Liver (tissue), 9 donors: Measurements from ENCODE around the gene CA6. TPM values are rescaled to one million over a fixed set of nuclear protein-coding genes. Genes with fewer than 3 reads are reported as not detected.

Source experiments
- DNase-seq: peaks from one replicate; pipeline ENCODE4 v3.0.0-alpha.2; 2017; ENCODE audit warnings: low spot score
- H3K27ac ChIP-seq, 2 donors: one replicate each; pipeline ENCODE4 v1.7.0; 2013; ENCODE audit warnings: inconsistent platforms in 2 of 2, low read length in 2 of 2, control low read depth in 1 of 2, low read depth in 1 of 2, mild to moderate bottlenecking in 1 of 2
- H3K27me3 ChIP-seq, 4 donors: one replicate each; pipeline versions ENCODE4 v1.6.1 to v1.7.0; 2013; ENCODE audit warnings: low read length in 3 of 4, inconsistent platforms in 1 of 4, mild to moderate bottlenecking in 1 of 4, moderate library complexity in 1 of 4; ENCODE audit not compliant: control insufficient read depth in 4 of 4, insufficient read depth in 4 of 4
- H3K36me3 ChIP-seq, 4 donors: one replicate each; pipeline versions ENCODE4 v1.6.1 to v1.7.0; 2013; ENCODE audit warnings: low read length in 3 of 4, mild to moderate bottlenecking in 3 of 4, low read depth in 1 of 4, moderate library complexity in 1 of 4; ENCODE audit not compliant: control insufficient read depth in 4 of 4, insufficient read depth in 3 of 4
- H3K4me1 ChIP-seq, 4 donors: one replicate each; pipeline versions ENCODE4 v1.6.1 to v1.7.0; 2013; ENCODE audit warnings: low read length in 3 of 4, mild to moderate bottlenecking in 3 of 4, moderate library complexity in 1 of 4; ENCODE audit not compliant: control insufficient read depth in 4 of 4, insufficient read depth in 4 of 4
- H3K4me3 ChIP-seq, 3 donors: one replicate each; pipeline versions ENCODE4 v1.6.1 to v1.7.0; 2013; ENCODE audit warnings: low read length in 3 of 3, control low read depth in 1 of 3, low read depth in 1 of 3, mild to moderate bottlenecking in 1 of 3
- H3K9ac ChIP-seq, 2 donors: one replicate each; pipeline ENCODE4 v1.7.0; 2013; ENCODE audit warnings: low read length in 2 of 2, mild to moderate bottlenecking in 2 of 2, moderate library complexity in 2 of 2, control low read depth in 1 of 2, low read depth in 1 of 2
- H3K9me3 ChIP-seq, 4 donors: one replicate each; pipeline versions ENCODE4 v1.6.1 to v1.7.0; 2013; ENCODE audit warnings: low read length in 3 of 4; ENCODE audit not compliant: control insufficient read depth in 4 of 4
- CTCF ChIP-seq: fragments of 150-350 bp; IDR thresholded peaks from 2 replicates; pipeline ENCODE4 v1.5.1; 2017; ENCODE audit warnings: improper control_type of control experiment, low read depth, low read length; ENCODE audit not compliant: missing input control
- EGR1 ChIP-seq, 2 donors: IDR thresholded peaks; 2 replicates each; pipeline ENCODE4 v1.6.1; 2016 to 2018; ENCODE audit warnings: antibody characterized with exemption in 2 of 2, low read depth in 2 of 2
- FOXA1 ChIP-seq: IDR thresholded peaks from 2 replicates; pipeline ENCODE4 v1.6.1; 2016; ENCODE audit warnings: antibody characterized with exemption
- GABPA ChIP-seq, 2 donors: IDR thresholded peaks in 1 of 2; conservative IDR thresholded peaks in 1 of 2; 2 replicates each; pipeline ENCODE4 v1.6.1; 2016; ENCODE audit warnings: antibody characterized with exemption in 2 of 2, mild to moderate bottlenecking in 1 of 2, moderate library complexity in 1 of 2
- HNF4A ChIP-seq, 2 donors: conservative IDR thresholded peaks; 2 replicates each; pipeline ENCODE4 v1.6.1; 2016; ENCODE audit warnings: antibody characterized with exemption in 2 of 2, mild to moderate bottlenecking in 2 of 2
- HNF4G ChIP-seq: IDR thresholded peaks from 2 replicates; pipeline ENCODE4 v1.6.1; 2016; ENCODE audit warnings: antibody characterized with exemption
- JUND ChIP-seq, 2 donors: IDR thresholded peaks; 2 replicates each; pipeline ENCODE4 v1.6.1; 2016; ENCODE audit warnings: antibody characterized with exemption in 2 of 2
- NR2F2 ChIP-seq: IDR thresholded peaks from 2 replicates; pipeline ENCODE4 v1.6.1; 2016; ENCODE audit warnings: antibody characterized with exemption
- RAD21 ChIP-seq, 2 donors: IDR thresholded peaks; 2 replicates each; pipeline ENCODE4 v1.6.1; 2016; ENCODE audit warnings: antibody characterized with exemption in 2 of 2, mild to moderate bottlenecking in 2 of 2
- REST ChIP-seq: IDR thresholded peaks from 2 replicates; pipeline ENCODE4 v1.6.1; 2016; ENCODE audit warnings: antibody characterized with exemption, mild to moderate bottlenecking
- RXRA ChIP-seq, 2 donors: IDR thresholded peaks; 2 replicates each; pipeline ENCODE4 v1.6.1; 2017 to 2018; ENCODE audit warnings: antibody characterized with exemption in 2 of 2, mild to moderate bottlenecking in 1 of 2
- SP1 ChIP-seq: IDR thresholded peaks from 2 replicates; pipeline ENCODE4 v1.6.1; 2018; ENCODE audit warnings: antibody characterized with exemption, mild to moderate bottlenecking
- TAF1 ChIP-seq: conservative IDR thresholded peaks from 2 replicates; pipeline ENCODE4 v1.6.1; 2016; ENCODE audit warnings: antibody characterized with exemption, mild to moderate bottlenecking
- YY1 ChIP-seq: IDR thresholded peaks from 2 replicates; pipeline ENCODE4 v1.6.1; 2016; ENCODE audit warnings: antibody characterized with exemption, mild to moderate bottlenecking
- ZBTB33 ChIP-seq: IDR thresholded peaks from 2 replicates; pipeline ENCODE4 v1.6.1; 2016; ENCODE audit warnings: antibody characterized with exemption
- WGBS: extraction: QIAGEN DNeasy Blood & Tissue Kit; methylation state at CpG from one replicate; pipeline ENCODE4 v1.1.7; 2013; 5-methylcytosine and 5-hydroxymethylcytosine counted together
- polyA plus RNA-seq, 2 donors: library from polyadenylated mRNA; stranded (reverse) in 1 of 2; unstranded in 1 of 2; fragments of 200-250 nt in 1 of 2; fragments of >200 nt in 1 of 2; fragmentation: Nextera tagmentation in 1 of 2; extraction: Ambion mirVana in 1 of 2; gene quantifications; one replicate each; pipeline versions ENCODE4 v1.2.1 to v1.2.3, GENCODE V29; 2013 to 2015
- total RNA-seq, 2 donors: library from RNA; depleted of rRNA; stranded (reverse); fragments of >200 nt; gene quantifications; one replicate each; pipeline ENCODE4 v1.2.3, GENCODE V29; 2014
- donor health status: healthy.
- donor health status: healthy.
- donor health status: healthy.
- donor health status: healthy.
- donor health status: healthy.

Gene CA6
- total and polyA plus RNA-seq, 4 donors = not detected

GRCh38 chr1:8939362-8939995 is 6.2 kb upstream of the CA6 start:
- Histone ChIP-seq H3K27ac (no peak overlapping the region), H3K4me1 (no peaks in the 10 kb centered on the region), H3K9me3 (no peaks in the 10 kb centered on the region), H3K9ac (no peak overlapping the region), H3K27me3 (no peaks in the 10 kb centered on the region), H3K4me3 (no peak overlapping the region), H3K36me3 (no peaks in the 10 kb centered on the region)
- 79% methylated on average over 6 of the region's 6 CpGs for WGBS
- TF ChIP-seq JUND (IDR thresholded peaks at IDR 0.05) (no peak), HNF4A (conservative IDR thresholded peaks at IDR 0.05) (no peak), NR2F2 (no peak), ZBTB33 (no peak), EGR1 (IDR thresholded peaks at IDR 0.05; ENCODE audit: low read depth in 2 of 2) (no peak), FOXA1 (no peak), GABPA (IDR thresholded peaks at IDR 0.05 in 1 of 2, conservative IDR thresholded peaks at IDR 0.05 in 1 of 2) (no peak), YY1 (no peak), RXRA (IDR thresholded peaks at IDR 0.05) (no peak), HNF4G (no peak), SP1 (no peak), REST (no peak), TAF1 (no peak), CTCF (no peak), RAD21 (IDR thresholded peaks at IDR 0.05) (no peak)
- DNase-seq = no peak

GRCh38 chr1:8941906-8942305 is 3.8 kb upstream of the CA6 start:
- Histone ChIP-seq H3K27ac (no peak overlapping the region), H3K4me3 (no peak overlapping the region), H3K9me3 (no peaks in the 10 kb centered on the region), H3K36me3 (no peaks in the 10 kb centered on the region), H3K9ac (no peak overlapping the region), H3K27me3 (no peaks in the 10 kb centered on the region), H3K4me1 (no peaks in the 10 kb centered on the region)
- WGBS = 90% methylated on average over 6 of the region's 6 CpGs
- no peak for DNase-seq
- TF ChIP-seq RAD21 (IDR thresholded peaks at IDR 0.05) = no peak
